ENCODE results near the gene FIP1L1. TPM values are rescaled to one million over a fixed set of nuclear protein-coding genes. Genes with fewer than 3 reads are reported as not detected.

FIP1L1 gene
- total and polyA plus RNA-seq, 10 of the 15 experiments (the other 5 are each of a cell fraction or from before 2014, with no cell fraction given), result 28.1 to 110 (median 59.4) TPM

- RAD21 ChIA-PET (ENCODE audit: unreplicated experiment), result interaction anchor here (0.6 to 1.3 kb wide), 4 partner anchors 9 to 275 kb away, joined by 3 to 4 read pairs (median 3); no protein-coding TSS in a partner anchor
- BruUV-seq (replicated peaks), result TSS peak; percentile 82
- peak; percentile 91 for DNase-seq (ENCODE audit: low read depth, low spot score)
- Histone ChIP-seq H3K4me1 (ENCODE audit: control insufficient read depth, insufficient read depth, low read length) (no peaks in the 10 kb centered on the region), H3K9me3 (replicated peaks; ENCODE audit: control insufficient read depth, insufficient read depth, low read length) (no peaks in the 10 kb centered on the region), H3K79me2 (ENCODE audit: control insufficient read depth, insufficient read depth, low read length) (peaks cover 45% of the 10 kb centered on the region), H3K4me2 (ENCODE audit: control insufficient read depth, insufficient read depth) (peak within 1 kb of the TSS; percentile 72), H3K9ac (ENCODE audit: control insufficient read depth, insufficient read depth, low read length) (peak within 1 kb of the TSS; percentile 75), H3K27ac (ENCODE audit: control insufficient read depth, insufficient read depth) (peak within 1 kb of the TSS; percentile 81), H2AFZ (ENCODE audit: control insufficient read depth, low read depth, low read length) (peak within 1 kb of the TSS; percentile 96), H3K36me3 (ENCODE audit: control insufficient read depth in 2 of 2, insufficient read depth in 2 of 2, low read length in 1 of 2) (no peaks in the 10 kb centered on the region; a peak in 1 of 4 replicates), H3K27me3 (replicated peaks in 1 of 2; ENCODE audit: control insufficient read depth in 2 of 2, insufficient read depth in 2 of 2, low read length in 1 of 2) (no peaks in the 10 kb centered on the region), H3K4me3 (peak within 1 kb of the TSS; percentile 95), H4K20me1 (ENCODE audit: control insufficient read depth, insufficient read depth) (no peaks in the 10 kb centered on the region)
- SMC1A ChIA-PET (ENCODE audit: uncharacterized antibody, unreplicated experiment), result interaction anchor here (0.7 to 4.9 kb wide), 7 partner anchors 9 to 354 kb away, joined by 3 to 32 read pairs (median 5); partner anchors contain the start of gene FIP1L1
- CTCF ChIA-PET, result interaction anchor here (0.7 to 1.7 kb wide), 6 partner anchors 11 to 355 kb away, joined by 3 to 11 read pairs (median 3); partner anchors contain the start of gene FIP1L1
- in situ Hi-C loops (cut with MboI) (loop anchor here (25.0 kb wide), 1 partner anchor 653 kb away; no protein-coding TSS in a partner anchor), intact Hi-C loops (cut with micrococcal nuclease; ENCODE audit: unreplicated experiment) (no loop called here)
- POLR2A ChIA-PET, result interaction anchor here (0.7 to 2.8 kb wide), 4 partner anchors 9 to 693 kb away, joined by 3 to 32 read pairs (median 4); partner anchors contain the start of gene FIP1L1
- ATAC-seq, result peak; percentile 94
- under 1% methylated on average over 51 of the region's 51 CpGs for WGBS (ENCODE audit: insufficient coverage, insufficient replicate concordance, low lambda C conversion rate, missing lambda C conversion rate)
- FAIRE-seq, result peak; percentile 88
- TF ChIP-seq ESRRA (IDR thresholded peaks at IDR 0.05; ENCODE audit: low read length) (no peak), PRDM15 (CRISPR knock-in tag; IDR thresholded peaks at IDR 0.05) (no peak), GABPA (IDR thresholded peaks at IDR 0.05; ENCODE audit: low read depth) (peak; percentile 69), HDGF (IDR thresholded peaks at IDR 0.05) (no peak; the same call in 1 of the 2 replicates), DPF2 (IDR thresholded peaks at IDR 0.05) (no peak), SP1 (IDR thresholded peaks at IDR 0.05; ENCODE audit: low read depth, low read length) (peak; percentile 86), IKZF2 (IDR thresholded peaks at IDR 0.05) (peak; percentile 72 to 74), STAT3 (IDR thresholded peaks at IDR 0.05; ENCODE audit: low read depth, low read length) (no peak), RAD51 (IDR thresholded peaks at IDR 0.05) (peak; percentile 88), JUND (IDR thresholded peaks at IDR 0.05; ENCODE audit: low read depth, low read length) (no peak), TARDBP (IDR thresholded peaks at IDR 0.05; ENCODE audit: borderline replicate concordance) (peak; percentile 17; the same call in 1 of the 2 replicates), NR2C2 (IDR thresholded peaks at IDR 0.05; ENCODE audit: borderline replicate concordance, control insufficient read depth, insufficient read length, low read depth) (no peak), ZZZ3 (IDR thresholded peaks at IDR 0.05; ENCODE audit: control insufficient read depth, insufficient read length, low read depth) (no peak), IRF5 (IDR thresholded peaks at IDR 0.05; ENCODE audit: borderline replicate concordance) (no peak), FOS (IDR thresholded peaks at IDR 0.05; ENCODE audit: borderline replicate concordance, extremely low read depth, insufficient read length) (no peak), NFYA (IDR thresholded peaks at IDR 0.05; ENCODE audit: borderline replicate concordance, low read depth, low read length) (no peak), TCF7 (IDR thresholded peaks at IDR 0.05; ENCODE audit: borderline replicate concordance) (no peak)
- TF ChIP-seq, protein P1, sequence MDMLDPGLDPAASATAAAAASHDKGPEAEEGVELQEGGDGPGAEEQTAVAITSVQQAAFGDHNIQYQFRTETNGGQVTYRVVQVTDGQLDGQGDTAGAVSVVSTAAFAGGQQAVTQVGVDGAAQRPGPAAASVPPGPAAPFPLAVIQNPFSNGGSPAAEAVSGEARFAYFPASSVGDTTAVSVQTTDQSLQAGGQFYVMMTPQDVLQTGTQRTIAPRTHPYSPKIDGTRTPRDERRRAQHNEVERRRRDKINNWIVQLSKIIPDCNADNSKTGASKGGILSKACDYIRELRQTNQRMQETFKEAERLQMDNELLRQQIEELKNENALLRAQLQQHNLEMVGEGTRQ (IDR thresholded peaks at IDR 0.05; ENCODE audit: borderline replicate concordance, low read depth, low read length), result peak; percentile 76
Observed at GRCh38 chr4:53365486-53366300, 11.7 kb upstream of the FIP1L1 start, which contains the start of gene SCFD2. Gene SCFD2 (minus strand): TSS chr4:53366061.

Measured in GM12878 (cell line).